HG03060 (cell line): ENCODE results near the gene NDUFS2.

Source experiments
- ATAC-seq: cut with Tn5 transposase; IDR thresholded peaks from one replicate; pipeline ENCODE4 v1.9.1; 2021; ENCODE audit warnings: low read depth, moderate number of reproducible peaks; ENCODE audit not compliant: unreplicated experiment

The NDUFS2 gene

GRCh38 chr1:161171696-161172095, 30.5 kb upstream of the NDUFS2 start:
- no peak for ATAC-seq

- no peak for ATAC-seq
Observed at GRCh38 chr1:161172349-161172748, 29.8 kb upstream of the NDUFS2 start.

GRCh38 chr1:161172776-161173376, 29.3 kb upstream of the NDUFS2 start:
- no peak for ATAC-seq

- ATAC-seq, result no peak
Observed at GRCh38 chr1:161173711-161174110, 28.5 kb upstream of the NDUFS2 start.

GRCh38 chr1:161174911-161175310, 27.3 kb upstream of the NDUFS2 start:
- ATAC-seq, result no peak

- no peak for ATAC-seq
Observed at GRCh38 chr1:161175771-161176453, 26.3 kb upstream of the NDUFS2 start.

GRCh38 chr1:161176468-161177111, 25.6 kb upstream of the NDUFS2 start:
- no peak for ATAC-seq

- peak; percentile 50 for ATAC-seq
Observed at GRCh38 chr1:161177112-161177935, 24.8 kb upstream of the NDUFS2 start, which contains the start of gene B4GALT3. B4GALT3 (minus strand) TSS chr1:161177507; CDS start chr1:161176060, 1,447 bp downstream.

- no peak for ATAC-seq
Observed at GRCh38 chr1:161177936-161178244, 24.3 kb upstream of the NDUFS2 start.

GRCh38 chr1:161179698-161180097, 22.5 kb upstream of the NDUFS2 start:
- no peak for ATAC-seq

- no peak for ATAC-seq
Observed at GRCh38 chr1:161180639-161181038, 21.5 kb upstream of the NDUFS2 start.

GRCh38 chr1:161182214-161182613, 20.0 kb upstream of the NDUFS2 start:
- ATAC-seq, result no peak

- peak; percentile 73 for ATAC-seq
Observed at GRCh38 chr1:161185282-161185682, 16.9 kb upstream of the NDUFS2 start.

- no peak for ATAC-seq
Observed at GRCh38 chr1:161185732-161186311, 16.3 kb upstream of the NDUFS2 start.

GRCh38 chr1:161187311-161187710, 14.9 kb upstream of the NDUFS2 start:
- ATAC-seq, result no peak

- no peak for ATAC-seq
Observed at GRCh38 chr1:161188381-161188780, 13.8 kb upstream of the NDUFS2 start.

GRCh38 chr1:161189036-161189435, 13.1 kb upstream of the NDUFS2 start:
- no peak for ATAC-seq

GRCh38 chr1:161190962-161191521, 11.1 kb upstream of the NDUFS2 start:
- no peak for ATAC-seq

GRCh38 chr1:161191971-161192370, 10.2 kb upstream of the NDUFS2 start:
- no peak for ATAC-seq
